HG03378 (cell line): ENCODE measurements around the gene CCDC93.

ENCODE experiments used
- ATAC-seq: cut with Tn5 transposase; IDR thresholded peaks from one replicate; pipeline ENCODE4 v1.9.1; 2021; ENCODE audit warnings: mild to moderate bottlenecking, moderate library complexity; ENCODE audit not compliant: unreplicated experiment

Gene CCDC93

DNA sequence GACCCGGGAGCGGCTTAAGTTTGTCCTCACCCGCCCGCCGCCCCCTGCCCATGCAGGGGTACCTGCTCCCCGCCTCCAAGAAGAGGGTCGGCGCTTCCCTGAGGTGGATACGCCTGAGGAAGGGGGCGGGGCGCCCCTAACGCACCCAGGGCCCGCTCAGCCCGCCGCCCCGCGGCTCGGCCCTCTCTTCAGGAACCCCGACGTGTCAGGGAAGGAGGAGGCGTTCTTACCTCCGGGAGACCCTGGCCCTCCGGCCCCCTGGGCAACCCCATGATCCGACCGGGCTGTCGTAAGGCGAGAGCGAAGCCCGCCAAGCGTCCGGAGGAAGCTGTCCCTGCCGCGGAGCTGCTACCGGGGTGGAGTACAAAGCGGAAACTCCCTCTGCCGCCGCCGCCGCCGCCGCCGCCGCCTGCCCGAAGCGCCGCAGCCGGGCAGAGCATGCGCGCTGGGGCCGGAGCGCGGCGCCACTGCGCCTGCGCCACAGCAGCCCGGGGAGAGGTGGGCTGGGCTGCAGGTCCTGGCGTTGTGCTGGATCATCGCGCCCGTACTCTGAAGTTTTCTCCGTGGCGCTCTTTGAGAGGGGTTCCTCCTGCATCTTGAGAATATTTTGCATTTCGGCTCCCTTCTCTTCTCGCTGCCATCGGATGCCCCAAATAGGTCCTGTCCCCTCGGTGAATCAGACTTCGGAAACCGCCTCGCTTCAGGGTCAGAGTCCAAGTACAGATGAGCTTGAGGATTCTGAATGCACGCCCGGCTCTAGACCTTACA, at the start of gene CCDC93:
Gene CCDC93, minus strand, starts transcription at position 347 of the 768 bp plus-strand sequence. Its CDS starts 75 bp downstream, at position 272.
- peak; percentile 81 for ATAC-seq

DNA sequence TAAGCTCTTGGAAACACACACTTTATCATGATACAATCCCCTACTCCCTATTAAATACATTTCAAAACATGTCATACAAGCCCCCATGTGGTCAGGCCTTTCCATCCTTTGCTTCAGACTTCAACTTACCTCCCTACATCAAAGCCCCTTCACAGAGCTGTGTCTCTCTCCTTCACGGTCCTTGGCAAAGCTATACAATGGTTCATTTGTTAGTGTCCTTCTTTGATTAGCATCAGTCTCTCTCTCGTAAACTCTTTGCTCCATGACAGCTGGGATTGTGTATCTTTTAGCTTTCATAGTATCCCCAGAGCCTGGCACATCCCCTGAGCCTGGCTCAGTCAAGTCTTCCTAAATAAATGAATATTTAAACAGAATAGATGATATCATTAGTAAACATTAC, 48.8 kb upstream of the CCDC93 start:
- no peak for ATAC-seq

DNA sequence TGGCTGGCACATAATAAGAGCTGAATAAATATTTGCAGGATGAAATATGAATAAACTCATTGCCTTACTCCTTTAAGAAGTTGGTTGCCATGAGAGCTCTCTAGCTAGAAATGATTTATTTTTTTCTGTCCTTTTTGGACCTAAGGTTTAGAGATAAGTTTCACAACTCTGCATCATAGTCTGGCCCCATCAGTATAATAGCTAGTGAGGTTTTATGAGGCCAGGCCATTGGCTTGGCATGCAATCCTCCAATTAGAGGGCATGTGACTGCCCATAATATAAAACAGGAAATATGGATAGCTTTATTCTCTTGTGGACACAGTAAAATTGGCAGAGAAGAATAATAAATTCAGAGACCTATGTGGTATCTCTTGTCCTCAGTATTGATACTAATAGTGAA, 48.2 kb upstream of the CCDC93 start:
- no peak for ATAC-seq

- ATAC-seq, result peak; percentile 87
Observed at GRCh38 chr2:118061135-118061955, 47.5 kb upstream of the CCDC93 start.

- ATAC-seq, result no peak
Observed at GRCh38 chr2:118059919-118060478, 46.1 kb upstream of the CCDC93 start.

- ATAC-seq, result no peak
Observed at GRCh38 chr2:118058951-118059350, 45.1 kb upstream of the CCDC93 start.

DNA sequence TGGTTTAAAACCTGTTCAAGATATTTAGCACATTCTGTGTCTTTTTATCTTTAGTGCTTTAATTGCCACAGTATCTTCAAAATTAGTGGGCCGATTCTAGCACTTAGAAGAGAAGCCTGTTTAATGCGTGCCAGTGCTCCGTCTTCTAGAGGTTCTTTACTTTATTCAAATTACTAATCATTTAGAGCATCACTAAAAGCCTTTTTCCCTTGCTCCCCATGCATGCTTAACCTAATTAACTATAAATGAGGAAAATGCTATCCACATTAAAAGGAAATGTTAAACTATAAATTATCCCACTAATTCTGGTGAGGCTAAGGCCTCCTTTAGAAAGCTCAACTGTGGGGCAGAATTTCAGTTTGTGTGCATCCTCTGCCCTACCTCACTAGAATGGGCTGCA, 42.9 kb upstream of the CCDC93 start:
- no peak for ATAC-seq

DNA sequence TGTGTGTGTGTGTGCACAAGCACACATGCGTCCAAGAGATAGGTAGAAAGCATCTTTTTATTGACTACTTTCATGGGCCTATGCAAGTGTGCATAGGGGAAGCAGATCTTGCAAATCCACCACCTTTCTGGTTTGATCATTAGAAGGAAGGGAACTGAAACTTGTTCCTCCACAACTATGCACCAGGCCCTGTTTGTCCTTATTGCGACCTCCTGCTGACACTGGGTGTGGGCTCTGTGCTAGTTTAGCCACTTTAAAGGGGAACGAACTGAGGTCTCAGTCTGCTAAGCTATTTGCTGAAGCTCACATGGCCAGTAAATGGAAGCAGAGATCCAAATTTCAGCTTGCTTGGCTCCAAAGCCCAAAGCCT, 42.3 kb upstream of the CCDC93 start:
- ATAC-seq, result peak; percentile 91

DNA sequence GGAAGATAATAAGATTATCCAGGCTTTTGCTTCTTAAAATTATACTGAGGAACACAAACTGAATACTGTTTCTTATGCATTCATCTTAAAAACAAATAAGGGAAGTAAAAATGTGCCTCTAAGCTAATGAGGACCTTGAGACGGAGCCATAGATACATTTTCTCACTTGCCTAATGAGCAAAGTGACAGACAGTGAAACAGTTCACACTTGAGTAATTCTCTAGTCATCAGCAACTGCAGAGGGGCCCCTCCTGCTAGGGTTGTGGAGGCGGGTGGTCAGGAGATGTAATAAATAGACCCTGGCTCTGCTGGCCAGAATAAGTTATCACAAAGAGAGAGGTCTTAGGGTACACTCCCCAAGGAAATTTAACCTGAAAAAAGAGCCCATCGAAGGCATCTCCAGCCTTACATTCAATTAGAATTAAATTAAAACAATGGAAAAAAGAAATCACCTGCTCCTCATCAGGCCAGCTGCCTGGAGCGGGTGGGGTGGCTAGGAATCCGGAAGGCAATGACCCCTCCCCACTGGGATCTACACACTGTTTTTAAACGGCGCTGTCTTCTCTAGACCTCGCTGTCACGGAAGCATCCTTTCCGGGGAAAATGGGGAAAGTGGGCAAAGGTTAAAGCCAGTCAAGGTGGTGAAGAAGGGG, 41.8 kb upstream of the CCDC93 start:
- ATAC-seq, result peak; percentile 82

DNA sequence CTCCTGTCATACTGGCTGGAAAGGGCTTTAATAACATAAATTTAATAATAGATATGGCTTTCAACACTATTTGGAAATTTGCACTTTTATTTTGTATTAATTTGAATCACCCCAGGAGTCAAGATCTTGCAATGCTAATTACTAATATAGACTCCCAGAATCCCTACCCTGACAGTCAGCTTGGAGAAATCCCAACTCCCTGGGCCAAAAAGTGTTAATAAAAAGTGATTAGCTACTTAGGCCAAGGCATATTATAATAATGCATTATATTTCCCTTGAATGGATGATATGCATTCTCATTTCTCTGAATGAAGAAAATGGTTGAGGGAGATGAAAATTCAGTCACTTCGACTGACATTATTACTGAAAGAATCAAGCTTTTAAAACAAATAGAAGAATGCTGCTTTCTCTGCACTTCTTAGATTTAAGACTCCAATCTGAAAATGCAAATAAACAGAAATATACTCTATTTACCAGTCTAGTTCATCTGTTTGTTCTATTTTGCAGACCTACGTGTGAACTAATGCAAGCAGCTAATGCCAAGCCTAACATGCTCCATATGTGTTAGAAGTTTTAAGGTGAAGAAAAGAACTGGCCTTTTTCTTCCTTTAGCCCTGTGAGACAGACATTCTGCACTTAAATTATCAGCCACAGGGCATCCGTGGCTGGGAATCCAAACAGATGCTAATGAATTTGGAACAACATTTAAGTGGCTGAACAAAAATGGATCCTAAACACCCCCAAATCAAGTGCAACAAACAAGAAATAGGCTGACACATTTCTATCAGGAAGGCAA, 40.5 kb upstream of the CCDC93 start:
- ATAC-seq, result no peak

DNA sequence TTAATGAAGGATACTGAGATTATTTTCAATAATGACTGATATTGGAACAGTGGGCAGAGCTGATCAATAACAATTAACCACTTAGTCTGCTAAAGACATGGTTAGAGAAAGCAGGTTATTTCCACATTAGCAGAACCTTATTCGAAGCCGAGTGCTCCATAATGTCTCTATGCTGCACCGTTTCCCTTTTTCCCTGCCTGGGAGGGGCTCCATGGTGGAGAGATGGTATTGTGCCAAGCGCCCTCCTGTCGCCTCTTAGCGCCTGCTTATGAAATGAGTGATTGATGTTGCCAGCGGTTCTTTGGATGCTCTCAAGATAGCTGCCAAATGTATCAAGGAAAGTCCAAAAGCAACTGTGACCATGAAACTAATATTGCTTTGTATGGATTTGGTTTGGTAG, 39.8 kb upstream of the CCDC93 start:
- ATAC-seq, result no peak

DNA sequence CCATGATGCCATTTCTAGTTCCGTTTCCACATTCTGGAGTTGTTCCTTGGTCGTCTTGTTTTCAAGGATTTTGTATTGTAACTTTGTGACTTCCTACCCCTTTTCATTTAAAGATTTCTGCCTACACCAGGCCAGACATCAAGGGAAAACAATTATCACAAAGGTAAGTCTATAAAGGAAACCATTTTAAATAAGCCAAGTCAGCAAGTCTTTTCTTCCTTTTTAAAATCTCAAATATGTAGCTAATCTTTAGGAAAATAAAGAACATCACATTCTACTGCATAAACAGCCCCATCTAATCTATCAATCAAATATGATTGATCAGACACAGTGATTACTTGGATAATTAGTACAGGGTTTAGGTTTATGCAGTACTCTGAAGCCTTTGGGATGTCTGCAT, 38.6 kb upstream of the CCDC93 start:
- ATAC-seq, result no peak

- no peak for ATAC-seq
Observed at GRCh38 chr2:118051826-118052358, 38.0 kb upstream of the CCDC93 start.

- no peak for ATAC-seq
Observed at GRCh38 chr2:118050974-118051373, 37.1 kb upstream of the CCDC93 start.

GRCh38 chr2:118050386-118050785, 36.5 kb upstream of the CCDC93 start:
- ATAC-seq, result no peak

GRCh38 chr2:118049816-118050140, 35.9 kb upstream of the CCDC93 start:
- ATAC-seq, result peak; percentile 81

- peak; percentile 21 for ATAC-seq
Observed at GRCh38 chr2:118049140-118049815, 35.4 kb upstream of the CCDC93 start.

- no peak for ATAC-seq
Observed at GRCh38 chr2:118048401-118048800, 34.5 kb upstream of the CCDC93 start.

DNA sequence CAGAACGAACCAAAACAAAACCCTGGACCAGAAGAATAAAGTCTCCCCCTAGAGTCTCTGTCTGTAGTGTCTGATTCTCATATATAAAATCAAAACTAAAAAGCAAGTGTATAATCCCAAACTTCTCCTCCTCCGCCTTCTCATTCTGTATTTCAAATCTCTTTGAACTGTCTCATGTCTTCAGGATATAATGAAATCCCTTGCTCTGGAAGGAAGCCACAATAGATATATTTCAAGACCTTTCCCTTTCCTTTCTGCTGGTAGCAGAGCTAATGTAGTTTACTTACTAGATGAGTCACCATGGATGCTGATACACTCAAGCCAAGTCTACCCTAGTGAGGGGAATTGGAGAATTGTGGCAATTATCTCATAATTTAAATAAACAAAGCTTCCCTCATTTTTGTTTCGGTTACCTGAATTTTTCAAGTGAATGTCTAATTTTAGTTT, 33.5 kb upstream of the CCDC93 start:
- ATAC-seq, result no peak
